ENCODE data around the gene HSD17B12. TPM values are rescaled to one million over a fixed set of nuclear protein-coding genes. Genes with fewer than 3 reads are reported as not detected.

The HSD17B12 gene
- total RNA-seq, 3 donors from 2014 or later, result 36.1 to 48.9 (median 47.2) TPM

DNA sequence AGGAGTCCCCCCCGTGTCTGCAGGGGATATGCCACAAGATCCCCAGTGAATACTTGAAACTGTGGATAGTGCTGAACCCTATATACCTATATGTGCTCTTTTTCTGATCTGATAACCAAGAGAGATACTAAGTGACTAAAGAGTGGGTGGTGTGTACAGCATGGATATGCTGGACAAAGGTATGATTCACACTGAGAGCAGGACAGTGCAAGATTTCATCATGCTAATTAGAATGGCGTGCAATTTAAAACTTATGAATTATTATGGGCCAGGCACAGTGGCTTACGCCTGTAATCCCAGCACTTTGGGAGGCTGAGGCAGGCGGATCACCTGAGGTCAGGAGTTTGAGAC, 109.9 kb downstream of the HSD17B12 start:
- Histone ChIP-seq H3K4me1 (no peaks in the 10 kb centered on the region), H3K4me3 (no peak overlapping the region), H3K27ac (no peak overlapping the region), H3K36me3 (no peaks in the 10 kb centered on the region), H3K9me3 (no peaks in the 10 kb centered on the region), H3K27me3 (no peaks in the 10 kb centered on the region)
- intact Hi-C loops (cut with DNase I; ENCODE audit: low total_unique reads), result no loop called here
- no peak for TF ChIP-seq POLR2AphosphoS5 (IDR thresholded peaks at IDR 0.05)
- TF ChIP-seq POLR2A (IDR thresholded peaks at IDR 0.05), result no peak
- TF ChIP-seq, protein P1, sequence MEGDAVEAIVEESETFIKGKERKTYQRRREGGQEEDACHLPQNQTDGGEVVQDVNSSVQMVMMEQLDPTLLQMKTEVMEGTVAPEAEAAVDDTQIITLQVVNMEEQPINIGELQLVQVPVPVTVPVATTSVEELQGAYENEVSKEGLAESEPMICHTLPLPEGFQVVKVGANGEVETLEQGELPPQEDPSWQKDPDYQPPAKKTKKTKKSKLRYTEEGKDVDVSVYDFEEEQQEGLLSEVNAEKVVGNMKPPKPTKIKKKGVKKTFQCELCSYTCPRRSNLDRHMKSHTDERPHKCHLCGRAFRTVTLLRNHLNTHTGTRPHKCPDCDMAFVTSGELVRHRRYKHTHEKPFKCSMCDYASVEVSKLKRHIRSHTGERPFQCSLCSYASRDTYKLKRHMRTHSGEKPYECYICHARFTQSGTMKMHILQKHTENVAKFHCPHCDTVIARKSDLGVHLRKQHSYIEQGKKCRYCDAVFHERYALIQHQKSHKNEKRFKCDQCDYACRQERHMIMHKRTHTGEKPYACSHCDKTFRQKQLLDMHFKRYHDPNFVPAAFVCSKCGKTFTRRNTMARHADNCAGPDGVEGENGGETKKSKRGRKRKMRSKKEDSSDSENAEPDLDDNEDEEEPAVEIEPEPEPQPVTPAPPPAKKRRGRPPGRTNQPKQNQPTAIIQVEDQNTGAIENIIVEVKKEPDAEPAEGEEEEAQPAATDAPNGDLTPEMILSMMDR (IDR thresholded peaks at IDR 0.05), result no peak
- DNase-seq (ENCODE audit: low spot score in 2 of 2), result no peak

DNA sequence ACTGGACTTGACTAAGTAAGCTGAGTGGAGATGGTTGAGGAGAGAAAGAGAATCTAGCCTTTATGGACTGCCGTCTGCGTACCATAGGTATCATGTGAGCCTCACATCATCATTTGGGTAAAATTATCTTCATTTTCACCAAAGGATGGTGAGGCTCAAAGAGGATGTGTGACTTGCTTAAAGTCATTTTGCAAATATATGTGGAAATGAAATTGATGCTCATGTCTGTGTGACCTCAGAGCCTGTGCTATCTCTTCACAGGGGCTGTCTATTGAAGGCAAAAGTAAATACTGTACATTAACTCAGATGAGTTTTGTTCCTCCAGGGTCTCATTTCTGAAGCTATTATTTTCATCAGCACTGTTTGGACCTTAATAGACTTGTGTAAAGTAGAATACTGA, 116.8 kb downstream of the HSD17B12 start:
- H3K4me1 ChIP-seq, result no peaks in the 10 kb centered on the region
- no peak for DNase-seq (ENCODE audit: low spot score in 2 of 2)
- intact Hi-C loops (cut with DNase I; ENCODE audit: low total_unique reads), result no loop called here
- H3K27me3 ChIP-seq, result no peaks in the 10 kb centered on the region
- no peak overlapping the region for H3K4me3 ChIP-seq
- H3K27ac ChIP-seq, result no peak overlapping the region
- H3K36me3 ChIP-seq, result no peaks in the 10 kb centered on the region
- TF ChIP-seq, protein P1 (IDR thresholded peaks at IDR 0.05), result no peak
- no peak for TF ChIP-seq POLR2A (IDR thresholded peaks at IDR 0.05)
- no peak for TF ChIP-seq POLR2AphosphoS5 (IDR thresholded peaks at IDR 0.05)
- H3K9me3 ChIP-seq, result no peaks in the 10 kb centered on the region

DNA sequence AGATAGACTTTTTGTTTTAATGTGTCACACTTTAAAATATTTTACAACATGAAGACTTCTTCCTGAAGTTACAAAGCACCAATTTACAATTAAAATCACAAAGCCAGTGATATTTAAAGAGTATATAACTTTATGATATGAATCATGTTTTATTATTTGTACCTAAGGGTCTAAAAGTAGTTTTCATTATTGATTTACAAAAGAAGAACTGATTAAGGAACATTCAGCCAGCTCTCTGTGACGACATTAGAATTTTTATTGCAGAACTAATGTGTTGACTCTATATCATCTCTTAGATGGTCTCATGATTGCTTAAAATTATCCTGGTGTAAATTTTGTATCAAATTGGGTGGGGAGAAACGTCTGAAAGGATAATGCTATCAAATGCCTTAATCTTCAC, 117.3 kb downstream of the HSD17B12 start:
- intact Hi-C loops (cut with DNase I; ENCODE audit: low total_unique reads), result no loop called here
- Histone ChIP-seq H3K27me3 (no peaks in the 10 kb centered on the region), H3K9me3 (no peaks in the 10 kb centered on the region), H3K4me3 (no peak overlapping the region), H3K4me1 (no peaks in the 10 kb centered on the region), H3K36me3 (no peaks in the 10 kb centered on the region), H3K27ac (no peak overlapping the region)
- DNase-seq (ENCODE audit: low spot score in 2 of 2), result no peak
- TF ChIP-seq POLR2AphosphoS5 (IDR thresholded peaks at IDR 0.05), result no peak
- no peak for TF ChIP-seq POLR2A (IDR thresholded peaks at IDR 0.05)
- TF ChIP-seq, protein P1 (IDR thresholded peaks at IDR 0.05), result no peak

DNA sequence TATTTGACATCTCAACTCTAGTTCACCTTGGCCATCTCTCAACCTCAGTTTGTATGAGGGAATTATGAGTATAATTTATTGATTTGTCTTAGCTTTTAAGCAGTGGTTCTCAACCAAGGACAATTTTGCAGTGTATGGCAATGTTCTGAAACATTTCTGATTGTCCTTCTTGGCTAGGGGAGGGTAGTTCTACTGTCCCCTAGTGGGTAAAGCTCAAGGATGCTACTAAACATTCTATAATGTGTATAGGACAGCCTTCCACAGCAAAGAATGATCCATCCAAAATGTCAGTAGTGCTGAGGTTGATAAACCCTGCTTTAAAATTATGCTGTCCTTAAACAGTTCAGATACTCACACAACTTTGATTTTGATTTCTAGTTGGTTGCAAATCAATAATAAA, 122.0 kb downstream of the HSD17B12 start:
- H3K27me3 ChIP-seq, result no peaks in the 10 kb centered on the region
- DNase-seq (ENCODE audit: low spot score in 2 of 2), result no peak
- H3K9me3 ChIP-seq, result no peaks in the 10 kb centered on the region
- no peak overlapping the region for H3K4me3 ChIP-seq
- H3K36me3 ChIP-seq, result no peaks in the 10 kb centered on the region
- intact Hi-C loops (cut with DNase I; ENCODE audit: low total_unique reads), result no loop called here
- no peaks in the 10 kb centered on the region for H3K4me1 ChIP-seq
- no peak for TF ChIP-seq POLR2AphosphoS5 (IDR thresholded peaks at IDR 0.05)
- TF ChIP-seq, protein P1 (IDR thresholded peaks at IDR 0.05), result no peak
- no peak for TF ChIP-seq POLR2A (IDR thresholded peaks at IDR 0.05)
- H3K27ac ChIP-seq, result no peak overlapping the region

DNA sequence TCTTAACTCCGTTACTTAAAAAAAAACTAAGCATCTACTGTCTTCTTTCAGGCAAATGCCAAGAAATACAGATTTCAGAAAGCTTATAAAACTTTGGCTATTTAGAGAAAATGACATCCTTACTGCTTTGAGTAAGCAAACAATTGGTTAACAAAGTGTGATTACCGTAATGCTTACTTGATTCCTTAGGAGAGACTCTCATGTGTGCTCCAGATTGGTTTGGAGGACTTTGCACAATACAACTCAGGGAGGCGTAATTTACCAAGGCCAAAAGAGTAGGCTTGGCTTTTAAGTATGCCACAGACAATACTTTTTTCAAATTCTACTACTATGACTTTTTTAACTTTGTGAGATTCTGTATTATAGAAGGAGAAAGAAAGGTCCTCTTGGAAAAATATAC, 123.2 kb downstream of the HSD17B12 start:
- Histone ChIP-seq H3K4me3 (no peak overlapping the region), H3K27me3 (no peaks in the 10 kb centered on the region), H3K27ac (no peak overlapping the region), H3K4me1 (no peaks in the 10 kb centered on the region), H3K9me3 (no peaks in the 10 kb centered on the region), H3K36me3 (no peaks in the 10 kb centered on the region)
- no peak for DNase-seq (ENCODE audit: low spot score in 2 of 2)
- TF ChIP-seq POLR2AphosphoS5 (IDR thresholded peaks at IDR 0.05) (no peak), POLR2A (IDR thresholded peaks at IDR 0.05) (no peak)
- TF ChIP-seq, protein P1 (IDR thresholded peaks at IDR 0.05), result no peak
- intact Hi-C loops (cut with DNase I; ENCODE audit: low total_unique reads), result no loop called here

Data from breast epithelium (tissue), 4 donors.